Smooth muscle cell (in vitro differentiated cells): ENCODE results near the gene GGPS1. TPM values are rescaled to one million over a fixed set of nuclear protein-coding genes. Genes with fewer than 3 reads are reported as not detected.
A peak's percentile ranks its signal among the peaks of the same experiment; 100 is the strongest.

Experiments
- DNase-seq: peaks from one replicate; lab custom pipeline; 2025; ENCODE audit not compliant: unreplicated experiment; lab: John Stamatoyannopoulos, UW
- H2AFZ ChIP-seq: fragments of 200-600 bp; sonication (generic); 2 replicates; pipeline ENCODE4 v1.6.0; 2016; ENCODE audit warnings: antibody characterized with exemption, low read depth, mild to moderate bottlenecking
- H3F3A ChIP-seq: fragments of 200-600 bp; sonication (generic); 2 replicates; pipeline ENCODE4 v1.6.0; 2017; ENCODE audit warnings: antibody characterized with exemption, low read depth
- H3K27ac ChIP-seq: fragments of 200-600 bp; sonication (generic); 2 replicates; pipeline ENCODE4 v1.5.1; 2016; ENCODE audit warnings: low read depth, mild to moderate bottlenecking
- H3K27me3 ChIP-seq: fragments of 200-600 bp; sonication (generic); 2 replicates; pipeline ENCODE4 v1.6.1; 2016; ENCODE audit warnings: low read depth, mild to moderate bottlenecking
- H3K36me3 ChIP-seq: fragments of 200-600 bp; sonication (generic); 2 replicates; pipeline ENCODE4 v1.5.1; 2016; ENCODE audit warnings: low read depth
- H3K4me1 ChIP-seq: fragments of 200-600 bp; sonication (generic); 2 replicates; pipeline ENCODE4 v1.5.1; 2016; ENCODE audit warnings: low read depth
- H3K4me2 ChIP-seq: fragments of 200-600 bp; sonication (generic); 2 replicates; pipeline ENCODE4 v1.6.0; 2016; ENCODE audit warnings: mild to moderate bottlenecking
- H3K4me3 ChIP-seq: fragments of 200-600 bp; sonication (generic); 2 replicates; pipeline ENCODE4 v1.5.1; 2016; ENCODE audit warnings: mild to moderate bottlenecking
- H3K79me2 ChIP-seq: fragments of 200-600 bp; sonication (generic); 2 replicates; pipeline ENCODE4 v1.6.0; 2016; ENCODE audit warnings: low read depth, mild to moderate bottlenecking
- H3K9ac ChIP-seq: fragments of 200-600 bp; sonication (generic); 2 replicates; pipeline ENCODE4 v1.6.0; 2016; ENCODE audit warnings: low read depth
- H3K9me3 ChIP-seq: fragments of 200-600 bp; sonication (generic); replicated peaks from 2 replicates; pipeline ENCODE4 v1.5.1; 2016; ENCODE audit warnings: low read depth
- H4K20me1 ChIP-seq: fragments of 200-600 bp; sonication (generic); 2 replicates; pipeline ENCODE4 v1.6.0; 2016; ENCODE audit warnings: low read depth
- WGBS: methylation state at CpG from one replicate; pipeline ENCODE4 v1.1.7; 2016; ENCODE audit warnings: low lambda C conversion rate; 5-methylcytosine and 5-hydroxymethylcytosine counted together
- polyA plus RNA-seq: library from polyadenylated mRNA; unstranded; fragments of >200 nt; fragmentation: Nextera tagmentation; extraction: Ambion mirVana; gene quantifications from 2 replicates; pipeline ENCODE4 v1.2.1, GENCODE V29; 2016
- total RNA-seq: library from RNA; depleted of rRNA; stranded (reverse); fragments of >200 nt; gene quantifications from 2 replicates; pipeline ENCODE4 v1.2.3, GENCODE V29; 2014
- TF ChIP-seq, protein P1 (sequence below): fragments of 200-600 bp; sonication (generic); IDR thresholded peaks from 2 replicates; pipeline ENCODE4 v1.5.1; 2017; ENCODE audit warnings: borderline replicate concordance, mild to moderate bottlenecking, antibody characterized with exemption; ENCODE audit not compliant: insufficient read depth, poor library complexity, severe bottlenecking

Gene GGPS1
- total and polyA plus RNA-seq, 2 experiments from 2014 or later: 41.3 to 47.5 TPM

DNA sequence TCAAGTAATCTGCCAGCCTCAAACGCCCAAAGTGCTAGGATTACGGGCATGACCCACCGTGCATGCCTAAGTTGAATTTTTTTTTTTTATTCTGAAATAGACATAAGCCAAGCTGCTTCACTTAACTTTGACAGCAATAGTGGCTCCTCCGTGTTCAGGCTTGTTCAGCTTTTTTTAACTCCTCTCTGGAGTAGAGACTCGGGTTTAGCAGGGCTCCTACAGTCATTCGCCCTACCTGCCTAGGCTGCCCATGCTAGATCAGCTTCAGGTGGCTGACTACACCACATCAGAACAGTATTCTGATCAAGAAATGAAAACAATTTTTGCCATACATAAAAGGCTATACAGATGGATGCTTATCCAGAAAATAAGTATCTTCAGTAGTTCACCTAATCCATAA, 15.1 kb upstream of the GGPS1 start:
- Histone ChIP-seq H3K9ac (no peak overlapping the region), H3K4me3 (no peak overlapping the region), H4K20me1 (peaks cover 89% of the 10 kb centered on the region)

GRCh38 chr1:235313931-235314678, 14.3 kb upstream of the GGPS1 start:
- Histone ChIP-seq H3F3A (peaks cover 6% of the 10 kb centered on the region), H3K4me3 (no peak overlapping the region), H3K4me2 (peak overlapping the region; percentile 38), H3K9ac (no peak overlapping the region), H3K4me1 (peaks cover 6% of the 10 kb centered on the region), H3K79me2 (peaks cover 92% of the 10 kb centered on the region), H2AFZ (no peak overlapping the region), H4K20me1 (peaks cover 92% of the 10 kb centered on the region), H3K27ac (peak overlapping the region; percentile 10), H3K36me3 (no peaks in the 10 kb centered on the region), H3K27me3 (no peaks in the 10 kb centered on the region), H3K9me3 (no peaks in the 10 kb centered on the region)
- TF ChIP-seq, protein P1, sequence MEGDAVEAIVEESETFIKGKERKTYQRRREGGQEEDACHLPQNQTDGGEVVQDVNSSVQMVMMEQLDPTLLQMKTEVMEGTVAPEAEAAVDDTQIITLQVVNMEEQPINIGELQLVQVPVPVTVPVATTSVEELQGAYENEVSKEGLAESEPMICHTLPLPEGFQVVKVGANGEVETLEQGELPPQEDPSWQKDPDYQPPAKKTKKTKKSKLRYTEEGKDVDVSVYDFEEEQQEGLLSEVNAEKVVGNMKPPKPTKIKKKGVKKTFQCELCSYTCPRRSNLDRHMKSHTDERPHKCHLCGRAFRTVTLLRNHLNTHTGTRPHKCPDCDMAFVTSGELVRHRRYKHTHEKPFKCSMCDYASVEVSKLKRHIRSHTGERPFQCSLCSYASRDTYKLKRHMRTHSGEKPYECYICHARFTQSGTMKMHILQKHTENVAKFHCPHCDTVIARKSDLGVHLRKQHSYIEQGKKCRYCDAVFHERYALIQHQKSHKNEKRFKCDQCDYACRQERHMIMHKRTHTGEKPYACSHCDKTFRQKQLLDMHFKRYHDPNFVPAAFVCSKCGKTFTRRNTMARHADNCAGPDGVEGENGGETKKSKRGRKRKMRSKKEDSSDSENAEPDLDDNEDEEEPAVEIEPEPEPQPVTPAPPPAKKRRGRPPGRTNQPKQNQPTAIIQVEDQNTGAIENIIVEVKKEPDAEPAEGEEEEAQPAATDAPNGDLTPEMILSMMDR: no peak
- DNase-seq: no peak
- WGBS: 66% methylated on average over 4 of the region's 4 CpGs

More for the DNA sequence above, 15.1 kb upstream of the GGPS1 start:
- Histone ChIP-seq H3K27me3 (no peaks in the 10 kb centered on the region), H3F3A (peaks cover 6% of the 10 kb centered on the region), H3K4me1 (peaks cover 6% of the 10 kb centered on the region), H3K27ac (peak overlapping the region; percentile 10), H3K4me2 (peak overlapping the region; percentile 38), H3K9me3 (no peaks in the 10 kb centered on the region), H2AFZ (no peak overlapping the region), H3K36me3 (no peaks in the 10 kb centered on the region), H3K79me2 (peaks cover 86% of the 10 kb centered on the region)
- DNase-seq: no peak
- TF ChIP-seq, protein P1: no peak
- 79% methylated on average over 6 of the region's 6 CpGs for WGBS

- Histone ChIP-seq H3K27me3 (no peaks in the 10 kb centered on the region), H4K20me1 (peaks cover 100% of the 10 kb centered on the region), H3K4me1 (peaks cover 6% of the 10 kb centered on the region), H3K9me3 (no peaks in the 10 kb centered on the region), H3K4me2 (no peak overlapping the region), H3K79me2 (peaks cover 100% of the 10 kb centered on the region), H2AFZ (no peak overlapping the region), H3K27ac (peak overlapping the region; percentile 17), H3K9ac (no peak overlapping the region), H3F3A (peaks cover 6% of the 10 kb centered on the region), H3K36me3 (no peaks in the 10 kb centered on the region), H3K4me3 (no peak overlapping the region)
- 96% methylated on average over 5 of the region's 5 CpGs for WGBS
- DNase-seq: no peak
- TF ChIP-seq, protein P1: no peak
Measured at GRCh38 chr1:235315173-235315572, 13.2 kb upstream of the GGPS1 start.

DNA sequence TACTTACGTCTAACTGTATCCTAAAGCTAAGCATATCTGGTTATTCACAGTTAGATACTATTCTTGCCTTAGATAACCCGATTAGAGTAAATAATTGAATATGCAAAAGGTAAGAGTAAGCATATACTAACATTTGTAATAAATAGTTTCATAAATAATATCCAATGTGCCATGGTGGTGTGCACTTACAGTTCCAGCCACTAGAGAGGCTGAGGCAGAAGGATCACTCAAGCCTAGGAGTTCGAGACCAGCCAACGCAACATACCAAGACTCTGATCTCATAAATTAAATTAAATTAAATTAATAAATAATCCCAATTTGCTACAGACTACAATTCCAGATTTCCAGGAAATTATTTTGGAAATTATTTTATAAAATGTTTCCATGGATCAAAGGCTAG, 12.6 kb upstream of the GGPS1 start:
- WGBS: 98% methylated on average over 4 of the region's 4 CpGs
- no peaks in the 10 kb centered on the region for H3K36me3 ChIP-seq
- peaks cover 6% of the 10 kb centered on the region for H3K4me1 ChIP-seq
- no peak overlapping the region for H3K27ac ChIP-seq
- H3K4me3 ChIP-seq: no peak overlapping the region
- no peaks in the 10 kb centered on the region for H3K27me3 ChIP-seq
- TF ChIP-seq, protein P1: no peak
- H2AFZ ChIP-seq: no peak overlapping the region
- no peak for DNase-seq
- peaks cover 6% of the 10 kb centered on the region for H3F3A ChIP-seq
- H3K9ac ChIP-seq: no peak overlapping the region
- H3K79me2 ChIP-seq: peaks cover 100% of the 10 kb centered on the region
- peaks cover 100% of the 10 kb centered on the region for H4K20me1 ChIP-seq
- no peak overlapping the region for H3K4me2 ChIP-seq
- H3K9me3 ChIP-seq: no peaks in the 10 kb centered on the region
